Measurements from ENCODE around the gene EML1.
"Not testable (repeated sequence)": the region's sequence is repeated elsewhere in the genome, so short reads cannot be mapped to it uniquely, and the experiment has no call there.

The EML1 gene

DNA sequence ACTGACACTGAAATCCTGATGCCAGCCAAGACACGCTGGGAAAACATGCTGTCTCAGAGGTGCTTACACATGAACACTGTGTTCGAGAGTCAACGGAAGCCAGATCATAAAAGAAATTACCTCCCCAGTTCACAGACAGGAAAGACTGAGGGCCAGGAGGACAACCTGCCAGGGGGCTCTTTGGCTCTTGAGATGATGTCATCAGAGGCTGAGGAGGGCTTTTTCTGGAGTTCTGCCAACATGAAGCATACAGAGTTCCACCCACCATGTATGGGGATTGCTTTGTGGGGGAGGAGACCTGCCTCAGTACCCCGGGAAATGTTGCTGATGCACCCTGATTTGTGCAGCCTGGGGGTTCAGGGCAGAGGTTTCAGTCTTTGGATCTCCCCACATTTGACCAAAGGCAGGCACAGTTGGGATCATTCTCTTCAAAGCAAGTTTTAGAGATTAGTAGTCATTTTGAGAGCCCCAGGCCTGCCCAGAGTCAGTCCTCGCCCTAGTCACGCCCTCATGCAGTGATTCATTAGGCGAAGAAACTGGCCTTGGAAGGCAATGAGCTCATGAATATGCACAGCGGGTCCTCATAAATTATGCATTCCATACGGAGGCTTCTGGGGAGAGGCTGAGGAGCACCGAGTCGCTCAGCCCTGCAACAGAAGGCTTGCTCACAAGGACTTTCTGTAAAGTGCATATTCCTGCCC is 34.9 kb upstream of the EML1 start:
- no peak overlapping the region for H3K4me3 ChIP-seq (ENCODE audit: low read depth, low read length)

GRCh38 chr14:99758872-99759545 is 34.2 kb upstream of the EML1 start:
- no peak overlapping the region for H3K4me3 ChIP-seq (ENCODE audit: low read depth, low read length)
- TF ChIP-seq, protein P1, sequence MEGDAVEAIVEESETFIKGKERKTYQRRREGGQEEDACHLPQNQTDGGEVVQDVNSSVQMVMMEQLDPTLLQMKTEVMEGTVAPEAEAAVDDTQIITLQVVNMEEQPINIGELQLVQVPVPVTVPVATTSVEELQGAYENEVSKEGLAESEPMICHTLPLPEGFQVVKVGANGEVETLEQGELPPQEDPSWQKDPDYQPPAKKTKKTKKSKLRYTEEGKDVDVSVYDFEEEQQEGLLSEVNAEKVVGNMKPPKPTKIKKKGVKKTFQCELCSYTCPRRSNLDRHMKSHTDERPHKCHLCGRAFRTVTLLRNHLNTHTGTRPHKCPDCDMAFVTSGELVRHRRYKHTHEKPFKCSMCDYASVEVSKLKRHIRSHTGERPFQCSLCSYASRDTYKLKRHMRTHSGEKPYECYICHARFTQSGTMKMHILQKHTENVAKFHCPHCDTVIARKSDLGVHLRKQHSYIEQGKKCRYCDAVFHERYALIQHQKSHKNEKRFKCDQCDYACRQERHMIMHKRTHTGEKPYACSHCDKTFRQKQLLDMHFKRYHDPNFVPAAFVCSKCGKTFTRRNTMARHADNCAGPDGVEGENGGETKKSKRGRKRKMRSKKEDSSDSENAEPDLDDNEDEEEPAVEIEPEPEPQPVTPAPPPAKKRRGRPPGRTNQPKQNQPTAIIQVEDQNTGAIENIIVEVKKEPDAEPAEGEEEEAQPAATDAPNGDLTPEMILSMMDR (IDR thresholded peaks at IDR 0.05; ENCODE audit: low read depth, low read length) = no peak

More for the DNA sequence above, 34.9 kb upstream of the EML1 start:
- TF ChIP-seq, protein P1 (IDR thresholded peaks at IDR 0.05; ENCODE audit: low read depth, low read length) = no peak

DNA sequence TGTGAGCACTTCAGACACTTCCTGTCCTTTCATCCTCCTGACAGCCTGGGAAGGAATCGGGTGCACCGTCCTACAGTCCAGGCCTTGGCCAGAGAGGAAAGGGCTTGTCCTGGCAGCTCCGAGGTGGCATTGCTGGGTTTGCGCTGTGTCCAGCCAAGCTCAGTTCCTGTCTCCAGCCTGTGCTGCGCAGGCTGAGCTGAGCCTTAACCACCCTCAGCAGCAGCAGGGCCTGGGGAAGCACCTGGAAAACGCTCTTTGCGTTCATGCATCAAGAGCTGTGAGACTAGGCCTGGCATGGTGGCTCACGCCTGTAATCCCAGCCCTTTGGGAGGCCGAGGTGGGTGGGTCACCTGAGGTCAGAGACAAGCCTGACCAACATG is 33.7 kb upstream of the EML1 start:
- H3K4me3 ChIP-seq (ENCODE audit: low read depth, low read length) = no peak overlapping the region
- TF ChIP-seq, protein P1 (IDR thresholded peaks at IDR 0.05; ENCODE audit: low read depth, low read length) = no peak

GRCh38 chr14:99760817-99761216 is 32.4 kb upstream of the EML1 start:
- H3K4me3 ChIP-seq (ENCODE audit: low read depth, low read length) = no peak overlapping the region
- TF ChIP-seq, protein P1 (IDR thresholded peaks at IDR 0.05; ENCODE audit: low read depth, low read length) = no peak

GRCh38 chr14:99762911-99763310 is 30.3 kb upstream of the EML1 start:
- not testable (repeated sequence) for H3K4me3 ChIP-seq (ENCODE audit: low read depth, low read length)

- no peak overlapping the region for H3K4me3 ChIP-seq (ENCODE audit: low read depth, low read length)
- TF ChIP-seq, protein P1 (IDR thresholded peaks at IDR 0.05; ENCODE audit: low read depth, low read length) = no peak
Observed at GRCh38 chr14:99763527-99764221, 29.5 kb upstream of the EML1 start.

GRCh38 chr14:99764222-99764706 is 28.9 kb upstream of the EML1 start:
- TF ChIP-seq, protein P1 (IDR thresholded peaks at IDR 0.05; ENCODE audit: low read depth, low read length) = no peak
- H3K4me3 ChIP-seq (ENCODE audit: low read depth, low read length) = no peak overlapping the region

All from WI38 (cell line).